ENCODE measurements around the gene FANCC. TPM values are rescaled to one million over a fixed set of nuclear protein-coding genes. Genes with fewer than 3 reads are reported as not detected.

Gene FANCC
- total and polyA plus RNA-seq, 10 donors: 0.89 to 9.7 (median 6.6) TPM

- TF ChIP-seq POLR2AphosphoS5 (IDR thresholded peaks at IDR 0.05): peak; percentile 31 to 75 (median 60)
- TF ChIP-seq POLR2A (IDR thresholded peaks at IDR 0.05): no peak
- TF ChIP-seq, protein P1, sequence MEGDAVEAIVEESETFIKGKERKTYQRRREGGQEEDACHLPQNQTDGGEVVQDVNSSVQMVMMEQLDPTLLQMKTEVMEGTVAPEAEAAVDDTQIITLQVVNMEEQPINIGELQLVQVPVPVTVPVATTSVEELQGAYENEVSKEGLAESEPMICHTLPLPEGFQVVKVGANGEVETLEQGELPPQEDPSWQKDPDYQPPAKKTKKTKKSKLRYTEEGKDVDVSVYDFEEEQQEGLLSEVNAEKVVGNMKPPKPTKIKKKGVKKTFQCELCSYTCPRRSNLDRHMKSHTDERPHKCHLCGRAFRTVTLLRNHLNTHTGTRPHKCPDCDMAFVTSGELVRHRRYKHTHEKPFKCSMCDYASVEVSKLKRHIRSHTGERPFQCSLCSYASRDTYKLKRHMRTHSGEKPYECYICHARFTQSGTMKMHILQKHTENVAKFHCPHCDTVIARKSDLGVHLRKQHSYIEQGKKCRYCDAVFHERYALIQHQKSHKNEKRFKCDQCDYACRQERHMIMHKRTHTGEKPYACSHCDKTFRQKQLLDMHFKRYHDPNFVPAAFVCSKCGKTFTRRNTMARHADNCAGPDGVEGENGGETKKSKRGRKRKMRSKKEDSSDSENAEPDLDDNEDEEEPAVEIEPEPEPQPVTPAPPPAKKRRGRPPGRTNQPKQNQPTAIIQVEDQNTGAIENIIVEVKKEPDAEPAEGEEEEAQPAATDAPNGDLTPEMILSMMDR (IDR thresholded peaks at IDR 0.05 in 8 of 11, conservative IDR thresholded peaks at IDR 0.05 in 3 of 11): peak; percentile 74 to 94 (median 90)
- H3K4me3 ChIP-seq: peak overlapping the region in 4 of 8 donors; percentile 7 to 51 (median 20)
- DNase-seq: peak; percentile 92
- intact Hi-C loops (cut with DNase I; ENCODE audit: low total_unique reads): loop anchor here (5.0 kb wide), 1 partner anchor 345 kb away; no protein-coding TSS in a partner anchor
- H3K27ac ChIP-seq: no peak overlapping the region
- peaks cover 0 to 11% (median 6%) of the 10 kb centered on the region in 6 donors for H3K4me1 ChIP-seq
- no peaks in the 10 kb centered on the region for H3K9me3 ChIP-seq
- peaks cover 0 to 7% (median 0%) of the 10 kb centered on the region in 6 donors for H3K36me3 ChIP-seq
- no peaks in the 10 kb centered on the region for H3K27me3 ChIP-seq (replicated peaks in 1 of 7)
- 25 to 45% (median 30%) methylated on average over 31 to 35 of the region's 35 CpGs for WGBS, 5 donors
Measured at GRCh38 chr9:95127249-95128176, 190.0 kb downstream of the FANCC start.

DNA sequence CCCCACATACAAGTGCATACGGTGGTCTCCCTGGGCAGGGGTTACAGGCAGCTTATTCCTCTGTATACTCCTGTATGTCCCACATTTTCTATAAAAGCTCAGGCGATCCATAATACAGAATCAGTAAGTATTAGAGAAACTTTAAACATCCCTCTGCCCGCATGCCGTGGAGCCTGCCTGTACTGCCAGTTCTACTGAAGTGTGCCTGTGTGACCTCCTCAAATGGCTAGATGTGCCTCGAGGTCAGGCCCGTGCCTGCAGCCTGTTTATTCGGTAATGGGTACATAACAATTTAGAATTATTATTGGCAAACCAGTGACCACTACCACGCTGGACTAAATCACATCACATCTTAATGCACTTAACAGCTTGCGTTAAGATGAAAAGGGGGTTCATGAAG lies 190.8 kb downstream of the FANCC start:
- Histone ChIP-seq H3K4me1 (peaks cover 0 to 11% (median 6%) of the 10 kb centered on the region in 6 donors), H3K4me3 (no peak overlapping the region), H3K27ac (no peak overlapping the region), H3K36me3 (peaks cover 0 to 7% (median 0%) of the 10 kb centered on the region in 6 donors), H3K27me3 (replicated peaks in 1 of 7) (no peaks in the 10 kb centered on the region), H3K9me3 (no peaks in the 10 kb centered on the region)
- no peak for TF ChIP-seq POLR2A (IDR thresholded peaks at IDR 0.05)
- TF ChIP-seq, protein P1 (IDR thresholded peaks at IDR 0.05 in 8 of 11, conservative IDR thresholded peaks at IDR 0.05 in 3 of 11): no peak
- no peak for TF ChIP-seq POLR2AphosphoS5 (IDR thresholded peaks at IDR 0.05)
- intact Hi-C loops (cut with DNase I; ENCODE audit: low total_unique reads): loop anchor here (5.0 kb wide), 1 partner anchor 344 kb away; no protein-coding TSS in a partner anchor
- DNase-seq: no peak
- WGBS, 5 donors: 86 to 94% (median 93%) methylated on average over 9 of the region's 9 CpGs

DNA sequence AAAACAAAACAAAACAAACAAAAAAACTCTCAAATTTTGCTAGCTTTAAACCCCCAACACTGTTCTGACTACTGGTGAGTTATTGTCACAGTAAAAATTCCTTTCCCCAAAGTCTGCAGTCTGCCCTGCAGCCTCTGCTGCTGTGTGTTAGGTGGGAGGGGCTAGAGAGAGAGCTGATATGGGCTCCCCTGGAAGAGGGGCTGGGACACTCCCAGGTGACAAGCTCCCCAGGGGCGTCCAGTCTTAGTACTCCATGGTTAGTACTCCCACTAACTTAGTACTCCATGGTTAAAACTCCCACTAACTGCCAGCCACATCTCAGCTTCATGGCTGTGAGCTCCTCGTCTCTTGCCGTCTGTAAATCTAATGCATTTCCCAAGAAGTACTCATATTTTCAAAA lies 191.9 kb downstream of the FANCC start:
- peaks cover 0 to 7% (median 0%) of the 10 kb centered on the region in 6 donors for H3K36me3 ChIP-seq
- WGBS, 5 donors: 85 to 94% (median 91%) methylated on average over 3 of the region's 3 CpGs

More for the DNA sequence above, 191.9 kb downstream of the FANCC start:
- Histone ChIP-seq H3K27me3 (replicated peaks in 1 of 7) (no peaks in the 10 kb centered on the region), H3K27ac (no peak overlapping the region), H3K9me3 (no peaks in the 10 kb centered on the region), H3K4me3 (no peak overlapping the region), H3K4me1 (peaks cover 0 to 11% (median 6%) of the 10 kb centered on the region in 6 donors)
- no peak for DNase-seq
- intact Hi-C loops (cut with DNase I; ENCODE audit: low total_unique reads): loop anchor here (5.0 kb wide), 1 partner anchor 343 kb away; no protein-coding TSS in a partner anchor
- TF ChIP-seq, protein P1 (IDR thresholded peaks at IDR 0.05 in 8 of 11, conservative IDR thresholded peaks at IDR 0.05 in 3 of 11): no peak
- TF ChIP-seq POLR2A (IDR thresholded peaks at IDR 0.05): no peak

All from spleen (tissue), 11 donors.